Epithelial cell of esophagus (primary cell): ENCODE measurements around the gene TPSB2.
"Not testable (repeated sequence)": the region's sequence is repeated elsewhere in the genome, so short reads cannot be mapped to it uniquely, and the experiment has no call there.

Experiments
- DNase-seq: peaks from one replicate; pipeline ENCODE4 v3.0.0; 2010; ENCODE audit warnings: low read depth
- H3K4me3 ChIP-seq: 2 replicates; pipeline ENCODE4 v1.5.1; 2011; ENCODE audit warnings: mild to moderate bottlenecking, low read length, control low read depth
- CTCF ChIP-seq: IDR thresholded peaks from 2 replicates; pipeline ENCODE4 v1.5.1; 2011; ENCODE audit warnings: low read depth, mild to moderate bottlenecking, low read length, control low read depth, inconsistent platforms; ENCODE audit not compliant: insufficient read depth; ENCODE audit errors: missing control alignments

TPSB2 gene

GRCh38 chr16:1230084-1230470 lies at the start of gene TPSB2:
TSS of gene TPSB2 (minus strand) at chr16:1230184. CDS start at chr16:1229951, 233 bp downstream.
- not testable (repeated sequence) for H3K4me3 ChIP-seq, DNase-seq

- no peak for TF ChIP-seq CTCF
- no peak overlapping the region for H3K4me3 ChIP-seq
- DNase-seq = no peak
Measured at GRCh38 chr16:1279081-1279944, 49.3 kb upstream of the TPSB2 start.

GRCh38 chr16:1278477-1278876 lies 48.5 kb upstream of the TPSB2 start:
- TF ChIP-seq CTCF = no peak
- DNase-seq = no peak
- H3K4me3 ChIP-seq = no peak overlapping the region

GRCh38 chr16:1277617-1278282 lies 47.8 kb upstream of the TPSB2 start:
- H3K4me3 ChIP-seq = no peak overlapping the region
- TF ChIP-seq CTCF = no peak
- no peak for DNase-seq

GRCh38 chr16:1277151-1277598 lies 47.2 kb upstream of the TPSB2 start:
- TF ChIP-seq CTCF = no peak
- DNase-seq = no peak
- H3K4me3 ChIP-seq = no peak overlapping the region

- TF ChIP-seq CTCF = no peak
- DNase-seq = no peak
- H3K4me3 ChIP-seq = no peak overlapping the region
Measured at GRCh38 chr16:1276580-1276878, 46.5 kb upstream of the TPSB2 start.

- no peak for TF ChIP-seq CTCF
- H3K4me3 ChIP-seq = no peak overlapping the region
- no peak for DNase-seq
Measured at GRCh38 chr16:1275791-1276579, 46.0 kb upstream of the TPSB2 start.
